Fibroblast of villous mesenchyme (primary cell): ENCODE data around the gene BOK. TPM values are rescaled to one million over a fixed set of nuclear protein-coding genes. Genes with fewer than 3 reads are reported as not detected.

Source experiments
- DNase-seq: peaks from one replicate; pipeline ENCODE4 v3.0.0-alpha.2; 2010; ENCODE audit warnings: low read depth
- H3K4me3 ChIP-seq: 2 replicates; pipeline ENCODE4 v1.5.1; 2011; ENCODE audit warnings: low read depth, mild to moderate bottlenecking, low read length
- CTCF ChIP-seq: IDR thresholded peaks from 2 replicates; pipeline ENCODE4 v1.5.1; 2012; ENCODE audit warnings: low read depth, mild to moderate bottlenecking, low read length; ENCODE audit not compliant: insufficient read depth
- total RNA-seq: library from RNA; depleted of rRNA; stranded (reverse); fragments of >200 nt; gene quantifications from 2 replicates; pipeline ENCODE4 v1.2.3, GENCODE V29; 2012

Gene BOK
- total RNA-seq, 1 donor, result 54.0 TPM

- H3K4me3 ChIP-seq, result no peak overlapping the region
- no peak for DNase-seq
- TF ChIP-seq CTCF, result no peak
These were observed 18.8 kb upstream of the BOK start for GRCh38 chr2:241539616-241540374.

- H3K4me3 ChIP-seq, result peak overlapping the region; percentile 53
- TF ChIP-seq CTCF, result no peak
- DNase-seq, result no peak
These were observed 18.2 kb upstream of the BOK start for GRCh38 chr2:241540401-241540770.

- TF ChIP-seq CTCF, result no peak
- peak; percentile 65 for DNase-seq
- H3K4me3 ChIP-seq, result peak overlapping the region; percentile 53
These were observed 17.6 kb upstream of the BOK start for GRCh38 chr2:241540771-241541561.

- peak overlapping the region; percentile 48 for H3K4me3 ChIP-seq
- DNase-seq, result no peak
- no peak for TF ChIP-seq CTCF
These were observed 16.8 kb upstream of the BOK start for GRCh38 chr2:241541564-241542277.

GRCh38 chr2:241542278-241542605 is 16.3 kb upstream of the BOK start:
- no peak for TF ChIP-seq CTCF
- DNase-seq, result no peak
- H3K4me3 ChIP-seq, result no peak overlapping the region

GRCh38 chr2:241545106-241545505 is 13.4 kb upstream of the BOK start:
- TF ChIP-seq CTCF, result no peak
- DNase-seq, result peak; percentile 71
- H3K4me3 ChIP-seq, result no peak overlapping the region
